ENCODE results near the gene XAGE3.
"Not testable (repeated sequence)": the region's sequence is repeated elsewhere in the genome, so short reads cannot be mapped to it uniquely, and the experiment has no call there.

The XAGE3 gene, protein sequence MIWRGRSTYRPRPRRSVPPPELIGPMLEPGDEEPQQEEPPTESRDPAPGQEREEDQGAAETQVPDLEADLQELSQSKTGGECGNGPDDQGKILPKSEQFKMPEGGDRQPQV
- total RNA-seq = 0 reads per million in 9 experiments

DNA sequence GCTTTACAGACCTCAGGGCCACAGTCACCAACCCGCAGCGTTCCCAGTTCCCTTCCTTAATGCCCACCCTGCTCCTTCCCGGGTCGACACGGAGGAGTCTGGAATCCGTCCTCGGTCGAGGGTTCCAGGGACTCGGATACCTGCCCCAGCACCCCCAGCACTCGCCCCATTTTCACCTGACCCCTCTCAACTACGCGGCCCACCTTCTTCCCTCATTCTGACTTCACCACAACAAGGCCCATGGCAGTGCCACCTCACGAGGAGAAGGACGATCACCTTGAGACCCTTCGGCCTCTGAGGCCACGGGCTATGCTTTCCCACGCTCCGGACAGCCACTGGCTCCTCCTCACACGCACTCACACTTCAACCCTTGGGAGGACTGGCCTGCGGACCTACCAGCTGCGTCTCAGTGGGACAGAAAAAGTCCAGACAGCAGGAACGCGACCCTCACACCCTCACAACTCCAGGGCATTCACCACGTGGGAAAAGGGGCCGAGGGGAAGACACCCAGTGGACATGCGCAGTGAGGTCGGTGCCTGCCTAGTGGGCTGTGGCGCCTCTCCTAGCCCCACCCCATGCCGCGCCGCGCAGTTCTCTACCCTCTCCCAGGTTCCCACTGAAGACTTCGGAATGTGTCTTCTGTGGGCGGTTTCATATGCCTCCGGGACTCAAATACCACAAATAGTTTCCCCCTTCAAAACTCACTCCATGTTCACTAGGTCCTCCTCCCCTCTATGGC, at the start of gene XAGE3:
Gene XAGE3 (minus strand): TSS at position 474 of the 739 bp plus-strand sequence. CDS start 950 bp downstream, outside the sequence.
- no peak for DNase-seq
- Mint-ChIP-seq H3K27me3 (peaks cover 3 to 20% of the 10 kb centered on the region in 2 donors), H3K4me1 (ENCODE audit: low read depth in 2 of 2) (peaks cover 0 to 2% of the 10 kb centered on the region in 2 donors)

DNA sequence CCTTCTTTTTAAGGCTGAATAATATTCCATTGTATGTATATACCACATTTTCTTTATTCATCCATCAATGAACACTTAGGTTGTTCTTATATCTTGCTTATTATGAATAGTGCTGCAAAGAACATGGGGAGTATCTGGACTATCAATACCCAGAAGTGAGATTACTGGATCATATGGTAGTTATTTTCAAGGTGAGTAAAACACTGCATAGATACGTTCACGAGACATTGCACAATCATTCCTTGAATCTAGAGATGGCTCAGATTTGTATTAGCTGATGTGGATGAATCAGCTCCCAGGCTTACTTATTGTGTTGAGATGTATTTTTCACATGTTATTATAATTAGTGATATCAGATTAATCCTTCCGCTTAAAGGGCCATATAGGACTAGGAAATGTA, 46.8 kb upstream of the XAGE3 start:
- H3K27ac Mint-ChIP-seq; H3K4me3 Mint-ChIP-seq; H3K27me3 Mint-ChIP-seq; ATAC-seq (replicated peaks); H3K9me3 Mint-ChIP-seq; DNase-seq; H3K4me1 Mint-ChIP-seq (ENCODE audit: low read depth in 2 of 2); H3K36me3 Mint-ChIP-seq (ENCODE audit: insufficient read depth): not testable (repeated sequence)

More for the DNA sequence above, at the start of gene XAGE3:
- no peaks in the 10 kb centered on the region for H3K36me3 Mint-ChIP-seq (ENCODE audit: insufficient read depth)
- H3K27ac Mint-ChIP-seq = no peak within 1 kb of the TSS
- ATAC-seq (replicated peaks) = no peak
- no peak within 1 kb of the TSS for H3K4me3 Mint-ChIP-seq
- H3K9me3 Mint-ChIP-seq = no peaks in the 10 kb centered on the region

DNA sequence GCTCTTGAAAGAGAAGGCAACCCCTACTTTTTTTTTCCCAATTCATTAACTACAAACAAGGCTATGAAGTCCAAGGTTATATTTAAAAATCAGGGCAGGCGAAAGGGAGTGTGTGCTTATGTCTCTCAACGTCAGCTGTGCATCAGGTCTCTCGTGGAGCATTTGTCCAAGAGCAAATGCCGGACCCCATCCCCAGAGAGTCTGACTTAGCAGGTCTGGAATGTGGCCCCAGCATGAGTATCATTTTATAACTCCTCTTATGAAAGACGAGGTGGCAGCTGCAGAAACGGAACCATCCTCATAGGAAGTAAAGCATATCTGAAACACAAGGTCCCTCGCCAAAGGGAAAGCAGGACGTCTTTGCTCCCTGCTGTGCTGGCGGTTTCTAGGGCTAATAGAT, 45.8 kb upstream of the XAGE3 start:
- H3K27ac Mint-ChIP-seq; H3K4me3 Mint-ChIP-seq; H3K9me3 Mint-ChIP-seq; H3K27me3 Mint-ChIP-seq; H3K36me3 Mint-ChIP-seq (ENCODE audit: insufficient read depth); H3K4me1 Mint-ChIP-seq (ENCODE audit: low read depth in 2 of 2); DNase-seq; ATAC-seq (replicated peaks): not testable (repeated sequence)

DNA sequence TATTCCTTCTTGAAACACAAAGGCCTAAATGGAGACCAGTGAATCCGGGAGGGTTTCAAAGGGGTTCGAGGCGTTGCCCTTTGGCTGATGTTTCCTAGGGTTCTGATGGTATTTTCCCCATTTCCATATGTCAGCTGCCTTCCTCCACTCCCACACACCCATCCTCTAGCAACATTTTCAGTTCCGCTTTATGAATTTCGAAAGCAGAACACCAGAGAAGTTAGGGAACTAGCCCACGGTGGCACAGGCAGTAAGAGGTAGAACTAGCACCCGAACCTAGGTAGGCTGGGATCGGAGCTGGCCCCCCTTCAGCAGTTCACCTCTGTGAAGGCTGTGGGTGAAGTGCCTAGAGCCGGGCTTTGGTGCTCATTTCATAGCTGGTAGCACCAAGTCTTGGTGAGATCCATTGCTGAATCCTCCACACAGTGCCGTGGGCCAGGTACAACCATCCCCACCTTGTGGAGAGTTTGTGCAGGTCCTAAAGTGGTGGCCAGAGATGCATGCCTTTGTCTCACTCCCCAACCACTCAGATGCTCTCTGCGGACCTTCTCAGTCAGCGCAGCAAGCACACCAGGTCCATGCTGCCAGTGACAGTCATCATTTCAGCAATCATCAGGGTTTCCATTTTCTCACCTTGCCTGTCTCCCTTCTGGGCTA, 41.6 kb upstream of the XAGE3 start:
- not testable (repeated sequence) for H3K27me3 Mint-ChIP-seq; H3K36me3 Mint-ChIP-seq (ENCODE audit: insufficient read depth); H3K4me1 Mint-ChIP-seq (ENCODE audit: low read depth in 2 of 2); H3K9me3 Mint-ChIP-seq; H3K27ac Mint-ChIP-seq; DNase-seq; ATAC-seq (replicated peaks); H3K4me3 Mint-ChIP-seq

DNA sequence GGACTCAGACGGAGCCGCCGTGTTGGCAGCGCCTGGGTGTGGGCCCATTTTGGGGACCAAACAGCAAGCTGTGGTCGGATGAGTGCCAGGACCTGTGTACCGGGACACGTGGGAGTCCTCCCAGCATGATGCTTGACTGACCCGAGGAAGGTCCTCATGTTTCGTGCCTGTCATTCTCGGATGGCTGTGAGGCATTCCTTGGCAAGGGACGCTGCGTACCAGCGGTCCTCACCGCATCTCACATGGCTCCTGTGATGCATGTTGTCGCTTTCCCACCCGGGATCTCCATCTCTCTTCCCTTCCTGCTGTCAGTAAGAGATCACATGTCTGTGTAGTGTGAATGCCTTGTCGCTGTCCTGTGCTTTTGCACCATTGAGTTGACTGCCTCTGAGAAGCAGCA, 40.0 kb upstream of the XAGE3 start:
- not testable (repeated sequence) for H3K36me3 Mint-ChIP-seq (ENCODE audit: insufficient read depth); H3K4me3 Mint-ChIP-seq; H3K27me3 Mint-ChIP-seq; ATAC-seq (replicated peaks); H3K4me1 Mint-ChIP-seq (ENCODE audit: low read depth in 2 of 2); DNase-seq; H3K9me3 Mint-ChIP-seq; H3K27ac Mint-ChIP-seq

DNA sequence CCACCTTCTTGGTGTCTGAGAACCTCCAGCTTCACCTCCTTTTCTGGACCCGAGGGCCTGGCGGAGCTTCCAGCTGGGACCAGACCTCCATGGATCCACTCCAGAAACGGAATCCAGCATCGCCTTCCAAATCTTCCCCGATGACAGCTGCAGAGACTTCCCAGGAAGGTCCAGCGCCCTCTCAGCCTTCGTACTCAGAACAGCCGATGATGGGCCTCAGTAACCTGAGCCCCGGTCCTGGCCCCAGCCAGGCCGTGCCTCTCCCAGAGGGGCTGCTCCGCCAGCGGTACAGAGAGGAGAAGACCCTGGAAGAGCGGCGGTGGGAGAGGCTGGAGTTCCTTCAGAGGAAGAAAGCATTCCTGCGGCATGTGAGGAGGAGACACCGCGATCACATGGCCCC, 39.3 kb upstream of the XAGE3 start:
- not testable (repeated sequence) for H3K4me3 Mint-ChIP-seq; H3K27ac Mint-ChIP-seq; ATAC-seq (replicated peaks); H3K27me3 Mint-ChIP-seq; H3K9me3 Mint-ChIP-seq; DNase-seq; H3K4me1 Mint-ChIP-seq (ENCODE audit: low read depth in 2 of 2); H3K36me3 Mint-ChIP-seq (ENCODE audit: insufficient read depth)

DNA sequence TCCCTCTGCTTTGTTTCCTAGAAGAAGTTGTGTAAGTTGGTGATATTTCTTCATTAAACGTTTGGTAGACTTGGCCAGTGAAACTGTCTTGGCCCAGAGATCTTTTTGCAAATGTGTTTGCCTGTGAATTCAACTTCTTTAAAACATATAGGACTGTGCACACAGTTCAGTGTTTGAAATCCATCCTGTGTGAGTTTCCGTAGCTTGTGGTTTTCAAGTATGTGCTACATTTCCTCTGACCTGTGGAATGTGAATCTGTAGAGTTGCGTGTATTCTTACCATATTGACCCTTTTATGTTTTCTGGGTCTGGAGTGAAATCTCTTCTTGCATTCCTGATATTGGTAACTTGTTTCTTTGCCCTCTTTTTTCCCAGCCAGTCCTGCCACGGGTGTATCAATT, 38.2 kb upstream of the XAGE3 start:
- not testable (repeated sequence) for H3K4me1 Mint-ChIP-seq (ENCODE audit: low read depth in 2 of 2); DNase-seq; H3K27me3 Mint-ChIP-seq; H3K36me3 Mint-ChIP-seq (ENCODE audit: insufficient read depth); H3K4me3 Mint-ChIP-seq; H3K9me3 Mint-ChIP-seq; ATAC-seq (replicated peaks); H3K27ac Mint-ChIP-seq

DNA sequence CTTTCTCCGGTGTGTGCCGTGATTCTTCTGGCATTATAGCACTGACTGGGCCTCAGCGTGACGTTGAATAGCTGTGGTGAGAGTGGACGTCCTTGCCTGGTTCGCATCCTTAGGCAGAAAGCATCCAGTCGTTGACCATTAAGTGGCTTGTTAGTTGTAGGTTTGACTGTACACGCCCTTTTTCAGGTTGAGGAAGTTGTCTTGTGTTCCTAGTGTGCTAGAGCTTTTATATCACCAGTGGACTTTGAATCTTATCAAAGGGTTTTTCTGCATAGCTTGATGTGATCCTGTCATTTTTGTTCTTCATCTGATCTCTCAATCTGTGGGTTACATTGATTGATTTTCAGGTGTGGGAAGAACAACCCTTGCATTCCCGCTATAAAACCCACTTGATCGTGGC, 37.6 kb upstream of the XAGE3 start:
- DNase-seq; H3K4me1 Mint-ChIP-seq (ENCODE audit: low read depth in 2 of 2); H3K9me3 Mint-ChIP-seq; ATAC-seq (replicated peaks); H3K4me3 Mint-ChIP-seq; H3K27me3 Mint-ChIP-seq; H3K36me3 Mint-ChIP-seq (ENCODE audit: insufficient read depth); H3K27ac Mint-ChIP-seq: not testable (repeated sequence)

DNA sequence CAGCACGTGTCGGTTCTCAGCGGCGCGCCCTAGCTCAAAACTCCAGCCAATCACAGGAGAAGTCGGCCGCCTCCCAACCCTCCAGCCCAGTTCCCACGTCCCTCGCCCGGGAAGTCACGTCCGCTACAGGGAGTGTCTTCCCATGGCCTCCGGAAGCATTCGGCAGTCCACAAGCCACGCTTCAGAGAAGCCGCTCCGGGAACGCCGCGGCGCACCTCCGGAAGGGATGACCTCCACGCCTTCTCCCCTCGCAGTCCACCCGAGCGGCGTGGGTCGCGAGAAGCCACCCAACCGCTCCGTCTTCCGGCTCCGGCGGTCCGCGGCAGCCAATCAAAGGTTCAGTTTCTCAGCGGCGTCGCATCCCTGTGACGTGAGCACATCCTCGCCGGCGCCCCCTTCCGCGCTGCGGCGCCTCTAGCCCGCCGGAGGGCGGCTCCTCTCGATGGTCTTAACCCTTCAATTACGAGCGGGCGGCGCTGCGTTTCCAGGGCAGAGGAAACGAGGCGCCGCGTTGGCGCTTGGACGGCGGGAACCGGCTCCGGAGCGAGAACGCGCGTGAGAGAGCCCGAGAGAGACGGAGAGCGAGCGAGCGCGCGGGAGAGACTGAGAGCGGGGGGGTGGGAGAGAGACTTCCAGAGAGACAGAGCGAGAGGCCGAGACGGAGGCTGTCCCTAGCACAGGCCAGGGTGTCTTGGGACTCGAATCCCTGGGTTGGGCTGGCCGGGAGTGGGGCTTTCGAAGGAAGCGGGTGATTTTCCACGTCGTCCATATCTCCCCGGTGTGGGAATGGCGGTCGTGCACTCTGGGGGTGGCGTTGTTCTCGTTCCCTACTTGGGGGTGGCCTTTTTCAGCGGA, 29.2 kb upstream of the XAGE3 start, which contains the start of gene FAM156B:
Gene FAM156B (plus strand): TSS at position 476 of the 855 bp plus-strand sequence. CDS start 9,896 bp downstream, outside the sequence.
- H3K36me3 Mint-ChIP-seq (ENCODE audit: insufficient read depth); DNase-seq: not testable (repeated sequence)
- peak; percentile 87 for ATAC-seq (replicated peaks)

DNA sequence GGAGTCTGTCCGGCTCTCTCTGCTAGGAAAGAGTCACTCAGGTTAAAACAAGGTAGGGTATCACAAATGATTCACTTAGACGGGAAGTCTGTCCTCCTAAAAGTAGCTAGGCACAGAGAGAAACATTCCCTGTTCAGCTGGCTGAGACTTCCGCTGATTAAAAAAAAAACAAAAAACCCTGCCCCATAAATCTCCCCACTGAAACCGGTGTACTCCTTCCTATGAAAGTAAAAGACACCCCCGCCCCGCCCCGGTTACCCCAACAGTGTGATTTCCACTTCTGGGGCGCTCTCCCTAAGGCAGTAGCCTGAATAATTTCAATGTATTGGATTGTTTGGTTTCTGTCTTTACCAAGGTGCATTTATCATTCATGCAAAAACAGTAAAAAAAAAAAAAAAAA, 28.6 kb upstream of the XAGE3 start:
- not testable (repeated sequence) for H3K27ac Mint-ChIP-seq, H3K9me3 Mint-ChIP-seq
- ATAC-seq (replicated peaks) = peak; percentile 16

More for the DNA sequence above, 29.2 kb upstream of the XAGE3 start, which contains the start of gene FAM156B:
- H3K27me3 Mint-ChIP-seq; H3K4me1 Mint-ChIP-seq (ENCODE audit: low read depth in 2 of 2); H3K27ac Mint-ChIP-seq; H3K9me3 Mint-ChIP-seq; H3K4me3 Mint-ChIP-seq: not testable (repeated sequence)

DNA sequence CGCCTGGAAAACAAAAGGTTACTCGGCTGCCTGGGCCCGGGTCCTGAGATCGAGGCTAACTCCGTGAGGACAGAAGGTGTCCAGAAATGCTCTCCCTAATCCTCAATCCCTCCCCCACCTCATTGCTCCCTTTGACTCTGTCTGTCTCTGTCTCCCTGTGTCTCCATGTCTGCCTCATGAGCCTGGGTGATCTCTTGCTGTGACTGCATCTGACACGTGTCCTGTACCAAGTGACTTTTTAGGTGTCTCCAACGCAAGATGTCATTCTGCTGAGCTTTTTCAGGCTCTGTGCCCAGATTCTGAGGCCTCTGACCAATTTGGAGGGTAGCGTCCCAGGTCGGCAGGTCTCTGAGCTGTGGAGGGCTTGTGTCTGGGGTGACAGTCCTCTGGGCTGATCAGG, 20.2 kb upstream of the XAGE3 start:
- not testable (repeated sequence) for H3K27ac Mint-ChIP-seq; H3K36me3 Mint-ChIP-seq (ENCODE audit: insufficient read depth); ATAC-seq (replicated peaks); H3K4me1 Mint-ChIP-seq (ENCODE audit: low read depth in 2 of 2); H3K9me3 Mint-ChIP-seq; H3K27me3 Mint-ChIP-seq; H3K4me3 Mint-ChIP-seq; DNase-seq

More for the DNA sequence above, 28.6 kb upstream of the XAGE3 start:
- DNase-seq; H3K36me3 Mint-ChIP-seq (ENCODE audit: insufficient read depth); H3K4me1 Mint-ChIP-seq (ENCODE audit: low read depth in 2 of 2); H3K27me3 Mint-ChIP-seq; H3K4me3 Mint-ChIP-seq: not testable (repeated sequence)

DNA sequence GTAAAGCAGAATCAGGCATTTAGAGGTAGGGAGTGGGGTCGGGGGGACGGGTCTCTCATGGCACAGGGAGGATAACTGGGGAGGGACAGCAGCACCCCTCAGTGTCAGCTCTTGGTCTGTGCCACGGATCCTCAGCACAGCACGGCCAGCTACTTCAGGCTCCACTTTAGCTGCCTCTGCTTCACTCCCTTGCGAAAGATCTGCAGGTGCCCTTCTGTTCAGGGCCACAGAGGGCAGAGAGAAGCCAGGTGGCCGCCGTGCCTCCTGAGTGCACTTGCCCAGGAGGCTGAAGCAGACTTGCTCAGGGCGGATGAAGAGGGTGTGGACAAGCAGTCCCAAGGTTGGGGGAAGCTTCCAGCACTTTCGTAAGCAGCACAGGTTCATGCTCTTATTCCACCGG, 19.6 kb upstream of the XAGE3 start:
- not testable (repeated sequence) for ATAC-seq (replicated peaks)

DNA sequence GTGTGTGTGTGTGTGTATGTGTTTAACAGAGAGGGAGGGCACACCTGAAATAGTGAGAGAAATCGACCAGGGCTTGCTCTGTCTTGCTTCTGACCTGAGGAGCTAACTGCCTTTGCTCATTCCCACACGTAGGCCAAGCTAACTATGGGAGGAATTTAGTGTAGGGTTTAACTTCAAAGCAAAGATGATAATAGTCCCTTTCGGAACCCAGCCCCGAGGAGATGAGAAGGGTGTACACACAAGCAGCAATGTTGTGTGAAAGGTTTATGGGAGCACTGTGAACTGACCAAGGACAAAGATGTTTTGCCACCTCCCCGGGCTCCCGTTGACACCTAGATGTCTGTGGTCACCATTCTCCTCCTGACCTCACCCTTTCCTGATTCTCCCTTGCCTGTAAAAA, 8.5 kb upstream of the XAGE3 start:
- not testable (repeated sequence) for H3K36me3 Mint-ChIP-seq (ENCODE audit: insufficient read depth); H3K27ac Mint-ChIP-seq
- peaks cover 22 to 58% of the 10 kb centered on the region in 2 donors for H3K27me3 Mint-ChIP-seq

More for the DNA sequence above, 19.6 kb upstream of the XAGE3 start:
- H3K27ac Mint-ChIP-seq; DNase-seq; H3K4me1 Mint-ChIP-seq (ENCODE audit: low read depth in 2 of 2); H3K27me3 Mint-ChIP-seq; H3K4me3 Mint-ChIP-seq; H3K36me3 Mint-ChIP-seq (ENCODE audit: insufficient read depth); H3K9me3 Mint-ChIP-seq: not testable (repeated sequence)

More for the DNA sequence above, 8.5 kb upstream of the XAGE3 start:
- not testable (repeated sequence) for H3K9me3 Mint-ChIP-seq; H3K4me3 Mint-ChIP-seq; DNase-seq; H3K4me1 Mint-ChIP-seq (ENCODE audit: low read depth in 2 of 2); ATAC-seq (replicated peaks)

Measured in effector memory CD8-positive, alpha-beta T cell (primary cell).